Activated CD8-positive, alpha-beta memory T cell treated with anti-CD3 and anti-CD28 coated beads for 24 hours (primary cell): ENCODE results near the gene ALDH3A2.

Experiments
- DNase-seq: peaks from one replicate; pipeline ENCODE4 v3.0.0-alpha.2; 2020

The ALDH3A2 gene

DNA sequence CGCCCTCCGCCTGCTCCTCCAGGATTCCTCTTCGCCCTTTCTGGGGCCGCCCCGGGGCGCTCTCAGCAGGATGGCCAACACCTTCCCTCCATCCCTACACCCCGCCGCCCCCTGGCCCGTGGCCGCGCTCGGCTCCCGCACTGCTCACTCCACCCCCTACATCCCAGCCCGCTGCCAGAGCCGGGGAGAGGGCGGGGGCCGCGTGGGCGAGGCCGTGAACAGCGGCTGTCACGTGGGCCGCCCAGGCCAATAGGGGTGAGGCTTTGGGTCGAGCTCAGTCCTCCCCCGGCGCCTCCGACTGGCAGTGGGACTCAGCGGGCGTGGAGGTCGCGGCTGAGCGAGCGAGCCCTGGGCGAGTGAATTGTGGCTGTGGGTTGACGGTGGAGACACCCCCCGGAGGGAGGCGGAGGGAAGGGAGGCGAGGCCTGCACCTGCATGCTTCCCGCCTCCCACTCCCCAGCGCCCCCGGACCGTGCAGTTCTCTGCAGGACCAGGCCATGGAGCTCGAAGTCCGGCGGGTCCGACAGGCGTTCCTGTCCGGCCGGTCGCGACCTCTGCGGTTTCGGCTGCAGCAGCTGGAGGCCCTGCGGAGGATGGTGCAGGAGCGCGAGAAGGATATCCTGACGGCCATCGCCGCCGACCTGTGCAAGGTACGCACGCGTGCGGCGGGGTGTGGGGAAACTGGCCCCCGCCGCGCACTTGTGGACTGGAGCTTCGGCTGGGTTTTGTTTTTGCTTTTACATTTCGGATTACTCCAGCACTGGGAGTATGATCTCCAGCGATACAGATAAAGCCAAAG, at the start of gene ALDH3A2:
TSS of gene ALDH3A2 (plus strand) at position 277 of the 799 bp plus-strand sequence. CDS start at position 498, 221 bp downstream.
- peak; percentile 98 for DNase-seq

DNA sequence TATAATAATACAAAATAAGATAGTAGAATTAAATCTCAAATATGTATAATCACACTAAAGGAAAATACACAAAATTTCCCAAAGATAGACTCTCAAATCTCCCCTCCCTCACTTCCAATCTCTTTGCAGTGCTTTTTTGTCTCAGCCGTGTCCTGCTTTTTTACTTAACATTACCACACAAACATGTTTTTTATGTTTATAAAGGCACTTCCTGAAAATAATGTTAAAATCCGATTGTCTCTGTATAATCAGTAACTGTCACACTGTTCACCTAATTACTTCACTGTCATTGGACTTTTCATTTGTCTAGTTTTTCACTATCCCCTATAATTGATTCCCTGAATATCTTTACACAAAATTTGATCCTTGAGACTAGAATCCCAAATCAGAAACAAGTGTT, 38.2 kb upstream of the ALDH3A2 start:
- no peak for DNase-seq

DNA sequence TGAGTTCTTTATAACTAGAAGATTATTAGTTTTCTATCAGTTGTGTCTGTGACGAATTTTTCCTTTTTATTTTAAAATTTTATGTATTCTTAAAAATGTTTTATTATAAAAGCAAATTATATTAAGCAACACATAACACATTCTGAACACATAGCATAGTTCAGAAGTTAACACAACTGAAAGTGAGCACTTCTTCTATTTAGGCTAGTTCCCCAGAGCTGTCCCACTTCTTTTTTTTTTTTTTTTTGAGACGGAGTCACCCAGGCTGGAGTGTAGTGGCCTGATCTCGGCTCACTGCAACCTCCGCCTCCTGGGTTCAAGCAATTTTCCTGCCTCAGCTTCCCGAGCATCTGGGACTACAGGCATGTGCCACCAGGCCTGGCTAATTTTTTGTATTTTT, 37.7 kb upstream of the ALDH3A2 start:
- DNase-seq, result no peak

DNA sequence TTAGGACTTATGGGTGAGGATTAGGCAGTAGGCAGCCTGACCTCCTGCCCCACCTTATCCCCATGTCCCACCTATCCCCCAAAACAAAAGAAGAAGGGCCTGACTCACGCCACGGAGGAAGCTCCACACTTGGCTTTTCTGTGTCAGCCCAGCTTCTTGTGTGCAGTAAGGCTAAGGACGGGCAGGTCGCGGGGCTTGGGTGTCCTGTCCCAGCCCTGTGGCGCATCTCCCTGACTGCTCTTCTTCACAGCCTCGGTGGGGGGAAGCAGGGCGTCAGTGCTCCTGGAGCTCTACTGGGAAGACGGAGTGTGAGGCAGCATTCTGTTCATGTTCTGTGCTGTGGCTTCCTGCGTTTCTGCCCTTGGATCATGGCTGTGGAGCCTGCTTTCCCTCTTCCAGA, 34.6 kb upstream of the ALDH3A2 start:
- no peak for DNase-seq

DNA sequence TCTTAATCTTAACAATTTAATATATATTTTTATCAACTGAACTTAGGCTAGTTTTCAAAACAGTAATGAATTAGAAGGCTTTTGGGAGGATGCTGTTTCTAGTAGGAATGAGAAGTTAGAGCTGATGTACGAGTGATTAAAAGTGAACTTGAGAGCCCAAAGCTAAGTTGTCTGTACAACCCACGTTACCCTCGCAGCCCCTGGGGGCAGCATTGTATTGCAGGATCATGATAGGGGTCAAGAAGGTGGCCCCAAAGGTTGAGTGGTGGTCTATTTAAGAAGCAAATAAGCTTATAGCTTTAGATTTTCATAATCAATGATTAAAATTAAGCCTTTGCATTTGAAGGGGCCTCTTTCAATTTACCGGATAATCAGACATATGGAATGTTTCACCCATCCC, 33.7 kb upstream of the ALDH3A2 start:
- DNase-seq, result no peak

DNA sequence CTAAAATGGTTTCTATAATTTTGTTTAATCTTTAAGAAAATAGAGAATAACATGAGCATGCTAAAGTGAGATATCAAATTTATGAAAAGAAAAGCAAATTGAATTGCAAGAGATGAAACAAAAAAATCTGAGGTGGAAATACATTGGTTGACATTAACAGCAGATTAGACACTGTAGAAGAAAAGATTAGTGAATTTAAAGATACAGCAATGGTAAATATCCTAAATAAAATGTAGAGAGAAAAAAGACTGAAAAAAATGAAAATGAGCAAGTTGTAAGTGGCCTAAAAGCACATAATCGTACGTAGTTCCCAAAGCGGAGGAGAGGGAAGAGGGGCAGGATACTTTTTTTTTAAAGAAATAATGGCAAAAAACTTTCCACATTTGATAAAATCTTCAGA, 30.5 kb upstream of the ALDH3A2 start:
- DNase-seq, result no peak

DNA sequence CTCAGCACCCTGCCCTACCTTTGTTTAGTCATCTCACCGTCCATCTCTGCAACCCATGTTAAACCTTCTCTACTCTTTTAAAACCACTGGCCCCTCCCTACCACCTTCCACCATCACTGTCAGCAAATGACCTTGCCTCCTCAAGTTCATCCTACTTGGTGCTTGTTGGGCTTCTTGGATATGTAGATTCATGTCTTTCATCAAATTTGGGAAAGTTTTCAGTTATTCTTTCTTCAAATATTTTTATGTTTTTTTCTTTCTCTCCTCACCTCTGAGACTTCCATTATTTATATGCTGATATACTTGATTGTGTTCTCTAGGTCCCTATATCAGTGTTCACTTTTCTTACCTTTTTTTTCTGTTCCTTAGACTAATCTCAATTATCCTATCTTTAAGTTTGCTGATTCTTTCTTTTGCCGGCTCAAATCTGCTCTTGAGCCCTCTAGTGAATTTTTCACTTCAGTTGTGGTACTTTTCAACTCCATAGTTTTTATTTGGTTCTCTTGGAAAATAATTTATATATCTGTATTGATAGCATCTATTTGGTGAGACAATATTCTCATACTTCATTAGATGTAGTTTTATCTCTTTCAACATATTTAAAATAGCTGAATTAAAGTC, 28.7 kb upstream of the ALDH3A2 start:
- DNase-seq, result no peak

DNA sequence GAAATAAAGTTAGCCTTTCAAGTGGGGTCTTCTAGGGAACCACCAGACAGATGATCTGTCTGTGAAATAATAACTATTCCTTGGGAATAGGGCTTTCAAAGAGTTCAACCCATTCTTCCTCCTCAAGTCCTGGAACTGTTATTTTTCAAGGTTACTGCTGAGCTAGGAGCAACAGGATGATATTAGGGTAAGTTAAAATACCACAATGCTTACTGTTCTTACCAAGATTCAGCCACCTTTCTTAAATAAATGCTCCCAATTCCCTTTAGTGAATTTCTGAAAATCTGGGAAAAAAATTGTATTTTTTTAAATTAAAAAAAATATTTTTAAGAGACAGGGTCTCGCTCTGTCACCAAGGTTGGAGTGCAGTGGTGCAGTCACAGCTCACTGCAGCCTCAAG, 26.9 kb upstream of the ALDH3A2 start:
- DNase-seq, result no peak

DNA sequence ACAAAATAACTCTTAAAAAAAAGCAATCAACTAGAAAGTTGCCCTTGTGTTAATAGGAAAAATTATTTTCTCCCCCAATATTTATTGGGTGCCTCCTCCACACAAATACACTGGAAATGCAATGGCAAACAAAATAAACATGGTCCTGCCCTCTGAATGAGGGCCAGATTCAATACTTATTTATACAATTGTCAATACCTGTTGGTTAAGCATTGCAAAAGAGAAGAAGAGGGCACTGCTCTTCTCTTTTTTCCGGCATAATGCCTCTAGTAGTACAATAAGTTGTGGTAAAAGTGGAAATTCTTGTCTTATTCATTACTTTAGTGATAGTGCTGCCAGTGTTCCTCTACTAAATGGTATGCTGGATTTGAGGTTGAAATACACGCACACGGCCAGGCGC, 22.5 kb upstream of the ALDH3A2 start:
- no peak for DNase-seq

DNA sequence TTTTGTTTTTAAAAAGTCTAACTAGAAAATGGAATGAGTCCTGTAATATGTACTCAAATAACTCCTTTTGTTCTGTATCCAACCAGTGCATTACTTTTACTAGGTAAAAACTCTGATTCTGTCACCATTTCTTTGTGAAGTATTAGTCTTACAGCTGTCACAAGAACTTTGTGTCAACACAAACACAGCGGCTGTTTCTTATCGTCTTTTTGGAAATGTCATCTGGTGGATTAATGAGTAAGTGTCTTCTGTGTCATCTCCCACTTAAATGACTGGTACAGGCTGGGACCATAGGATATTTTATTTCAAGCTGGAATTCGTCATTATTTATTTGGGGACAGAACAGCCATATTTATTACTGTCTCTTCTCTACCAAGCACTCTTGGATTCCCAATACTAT, 19.1 kb upstream of the ALDH3A2 start:
- DNase-seq, result no peak

DNA sequence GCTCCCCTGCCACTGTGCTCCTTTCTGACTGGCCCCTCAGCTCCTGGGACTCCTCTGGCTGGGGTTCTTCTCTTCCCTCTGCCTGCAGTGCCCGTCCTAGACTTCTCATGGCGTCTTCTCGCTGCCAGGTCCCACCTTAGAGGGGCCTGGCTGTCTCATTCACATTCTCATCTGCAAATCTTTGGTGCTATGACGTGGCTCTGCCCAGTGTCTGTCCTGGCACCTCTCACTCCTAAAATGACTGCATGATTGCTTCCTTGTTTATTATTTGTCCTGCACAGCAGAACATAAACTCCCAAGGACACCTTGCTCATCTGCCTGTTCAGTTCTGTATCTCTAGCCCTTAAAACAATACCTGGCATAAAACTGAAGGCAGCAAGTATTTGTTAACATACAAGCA, 18.5 kb upstream of the ALDH3A2 start:
- DNase-seq, result no peak

DNA sequence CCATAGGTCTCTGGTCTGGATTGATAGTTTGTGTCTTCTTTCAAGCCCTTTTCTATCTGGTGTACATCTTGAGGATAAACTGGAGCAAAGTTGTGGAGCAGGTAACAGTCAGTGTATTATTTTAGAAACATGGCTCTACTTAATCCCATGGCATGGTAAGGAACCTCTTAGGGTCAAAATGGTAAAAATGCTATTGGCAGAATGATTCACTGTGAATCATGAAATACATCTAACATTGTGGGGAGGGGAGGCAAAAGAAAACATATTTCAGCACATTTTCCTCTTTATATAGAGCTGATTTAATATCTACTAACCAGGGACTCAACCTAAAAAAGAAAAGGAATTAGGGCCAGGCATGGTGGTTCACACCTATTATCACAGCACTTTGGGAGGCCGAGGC, 17.9 kb upstream of the ALDH3A2 start:
- no peak for DNase-seq

DNA sequence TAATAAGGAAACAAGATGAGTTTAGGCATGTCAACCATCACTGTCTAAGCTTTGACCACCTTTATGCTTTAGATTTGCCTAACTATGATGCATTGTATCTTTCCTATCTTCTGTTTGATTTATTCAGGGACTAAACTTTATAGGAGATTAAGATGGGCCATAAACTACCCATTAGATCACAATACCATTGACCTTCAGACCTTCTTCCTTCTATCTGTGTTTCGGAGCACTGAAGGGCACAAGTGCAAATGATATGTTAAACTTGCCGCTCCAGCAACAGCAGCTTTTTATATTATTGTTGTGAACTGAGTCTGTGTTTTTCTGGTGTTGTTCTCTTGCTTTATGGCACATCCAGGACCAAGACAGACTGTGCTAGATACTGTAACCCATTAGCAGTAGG, 16.6 kb upstream of the ALDH3A2 start:
- no peak for DNase-seq

DNA sequence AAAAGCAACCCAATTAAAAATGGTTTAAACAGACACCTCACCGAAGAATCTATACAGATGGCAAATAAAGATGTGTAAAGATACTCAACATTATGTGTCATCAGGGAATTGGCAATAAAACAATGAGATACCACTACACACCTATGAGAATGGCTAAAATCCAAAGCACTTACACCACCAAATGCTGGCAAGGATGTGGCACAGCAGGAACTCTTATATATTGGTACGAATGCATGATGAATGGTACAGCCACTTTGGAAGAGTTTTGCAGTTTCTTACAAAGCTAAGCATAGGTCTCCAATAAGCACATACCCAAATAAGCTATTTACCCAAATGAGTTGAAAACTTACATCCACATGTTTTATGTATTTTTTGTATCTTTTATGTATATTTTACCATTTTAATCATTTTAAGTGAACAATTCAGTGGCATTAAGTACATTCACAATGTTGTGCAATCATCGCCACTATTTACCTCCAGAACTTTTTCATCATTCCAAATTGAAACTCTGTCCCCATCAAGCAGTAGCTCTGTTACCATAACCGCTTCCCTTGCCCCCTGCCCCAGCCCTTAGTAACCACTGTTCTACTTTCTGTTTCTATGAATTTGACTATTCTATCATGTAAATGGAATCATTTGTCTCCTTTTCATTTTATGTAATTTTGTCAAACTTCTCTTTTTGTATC, 6.7 kb upstream of the ALDH3A2 start:
- DNase-seq, result no peak

DNA sequence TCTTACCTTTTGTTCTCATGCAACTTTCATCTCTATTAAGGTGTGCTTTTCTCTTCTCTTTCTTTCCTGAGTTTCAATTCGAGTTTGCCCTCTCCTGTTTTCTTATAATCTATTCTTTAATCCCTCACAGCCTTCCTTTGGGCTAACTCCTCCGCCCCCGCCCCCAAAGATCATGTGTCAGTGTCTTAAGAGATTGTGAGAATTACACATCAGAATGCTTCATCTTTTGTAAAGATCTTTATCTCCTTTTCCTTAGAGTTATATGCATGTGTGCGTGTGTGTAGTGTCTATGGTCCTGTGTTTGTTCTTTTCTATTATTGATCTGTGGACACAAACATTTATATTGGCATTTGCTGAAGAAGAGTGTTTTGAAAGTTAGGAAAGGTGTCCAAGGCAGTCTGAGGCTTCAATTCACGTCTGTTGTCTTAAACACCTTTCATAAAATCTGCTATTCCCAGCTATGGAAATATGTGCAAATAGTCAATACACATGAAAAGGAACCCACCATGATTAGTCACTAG, 6.1 kb upstream of the ALDH3A2 start:
- no peak for DNase-seq

DNA sequence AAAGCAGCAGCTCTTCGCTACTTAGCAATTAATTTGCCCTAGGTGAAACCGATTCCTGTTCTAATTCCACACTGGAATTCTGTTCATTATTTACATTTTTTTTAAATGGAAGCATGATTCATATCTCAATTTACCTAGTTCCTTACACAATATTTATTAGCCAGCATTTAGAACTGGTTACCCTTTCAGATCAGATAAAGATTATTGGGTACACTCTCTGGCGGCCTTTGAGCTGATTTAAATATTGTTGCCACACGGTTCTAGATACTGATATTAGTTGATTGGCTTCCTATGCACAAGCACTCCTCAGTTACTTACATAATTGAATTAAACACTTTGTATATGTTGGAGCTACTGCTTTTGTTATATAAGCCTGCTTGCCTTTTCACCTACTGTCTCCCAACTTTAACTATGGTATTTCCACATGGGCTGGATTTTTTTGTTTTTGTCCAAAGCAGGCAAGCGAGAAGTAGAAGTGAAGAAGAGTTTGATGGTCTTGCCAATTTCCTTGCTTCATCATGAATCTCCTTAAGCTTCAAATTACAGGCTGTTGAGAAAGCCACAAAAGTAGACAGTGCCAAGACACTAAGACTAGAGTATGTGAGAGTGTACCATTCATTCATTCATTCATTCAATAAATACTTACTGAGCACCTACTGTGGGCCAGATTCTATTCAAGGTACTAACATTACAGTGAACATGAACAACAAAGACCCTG, 3.9 kb upstream of the ALDH3A2 start:
- no peak for DNase-seq

DNA sequence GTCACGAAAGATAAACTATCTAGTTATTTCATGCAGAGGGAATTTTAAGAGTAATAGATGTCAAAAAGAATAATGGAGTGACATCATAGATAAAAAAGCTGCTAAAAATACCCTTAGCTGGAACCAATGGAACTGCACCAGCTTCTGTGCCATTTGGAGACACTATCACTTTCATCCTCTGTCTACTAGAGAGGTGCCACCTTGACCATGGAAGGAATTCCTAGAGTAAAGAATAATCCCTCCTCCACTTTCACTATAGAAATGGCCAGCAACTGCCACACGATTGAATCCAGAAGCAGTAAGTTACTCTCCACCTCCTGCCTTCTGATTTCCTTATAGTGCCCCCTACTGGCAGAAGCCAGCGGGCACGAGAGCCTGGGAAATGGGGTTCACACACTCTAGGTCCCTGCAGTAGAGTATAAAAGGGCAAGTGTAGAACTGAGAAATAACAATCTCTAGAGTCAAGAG, 2.8 kb upstream of the ALDH3A2 start:
- DNase-seq, result peak; percentile 77

DNA sequence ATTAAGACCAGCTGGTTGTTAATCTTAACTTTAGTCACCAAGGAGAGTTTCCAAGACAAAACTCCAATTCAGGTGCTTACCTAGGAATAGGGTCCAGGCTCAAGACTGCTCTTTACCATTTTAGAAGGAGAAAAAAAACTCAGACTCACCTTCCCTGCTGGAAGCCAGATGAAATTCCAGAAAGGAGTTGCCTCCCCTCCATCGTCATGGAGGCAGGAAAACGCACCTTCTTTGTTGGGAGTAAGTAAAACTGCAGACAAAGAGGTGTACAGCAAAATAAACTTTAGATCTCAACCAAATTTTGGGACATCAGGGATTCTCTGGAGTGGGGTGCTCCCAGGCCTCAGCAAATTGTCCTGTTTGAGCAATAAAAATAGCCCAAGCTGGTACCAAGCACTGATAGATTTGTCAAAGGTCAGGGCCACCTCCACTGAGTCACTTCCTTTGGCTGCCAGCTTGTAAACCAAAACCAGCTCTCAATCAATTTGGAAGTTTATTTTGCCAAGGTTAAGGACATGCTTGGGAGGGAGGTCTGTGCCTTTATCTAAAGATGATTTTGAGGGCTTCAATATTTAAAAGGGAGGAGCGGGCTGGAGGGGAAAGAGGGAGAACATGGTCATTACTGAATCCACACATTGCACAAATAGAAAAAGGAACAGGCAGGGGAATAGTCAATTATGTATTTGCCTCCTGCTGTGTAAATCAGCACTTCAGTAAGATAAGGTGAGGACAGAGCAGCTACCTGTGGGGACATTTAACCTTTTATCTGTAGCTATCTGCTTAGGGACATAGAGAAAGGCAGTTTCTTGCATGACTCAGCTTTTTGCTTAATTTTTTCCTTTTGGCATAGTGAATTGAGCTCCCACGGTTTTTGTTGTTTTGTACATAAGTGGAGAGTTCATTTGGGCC, 1.5 kb upstream of the ALDH3A2 start:
- no peak for DNase-seq

DNA sequence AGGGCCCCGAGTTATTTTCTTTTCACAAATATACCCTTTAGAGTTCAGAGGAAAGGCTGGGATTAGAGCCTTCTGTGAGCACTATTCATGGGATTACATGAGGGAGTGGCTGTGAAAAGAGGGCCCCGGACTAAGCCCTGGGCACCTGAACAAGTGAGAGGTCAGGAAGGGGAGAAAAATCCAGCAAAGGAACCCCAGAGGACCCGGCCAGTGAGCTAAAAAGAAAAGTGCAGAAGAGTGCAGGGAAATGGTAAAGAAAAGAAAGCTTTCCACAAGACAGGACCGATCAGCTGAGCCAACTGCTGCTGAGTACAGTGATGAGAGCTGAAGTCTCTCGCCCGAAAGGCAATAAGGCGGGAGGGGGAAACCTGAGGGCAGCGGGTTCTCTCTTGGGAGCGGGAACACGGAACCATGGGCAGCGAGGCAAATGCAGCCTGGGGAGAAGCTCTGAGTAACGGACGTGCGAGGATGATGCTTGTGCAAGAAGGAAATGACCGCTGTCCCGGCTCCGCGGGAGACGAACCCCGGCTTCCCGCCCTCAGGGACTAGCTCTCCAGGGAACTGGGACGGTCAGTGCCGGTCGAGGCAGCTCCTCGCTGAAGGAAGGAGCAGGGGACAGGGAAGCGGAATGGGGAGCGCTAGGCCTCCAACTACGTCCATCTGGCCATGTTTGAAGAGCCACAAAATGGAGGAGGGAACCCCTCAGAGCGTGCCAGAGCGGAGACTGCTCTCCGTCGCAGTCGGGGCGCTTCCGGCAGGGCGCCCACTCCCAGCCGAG, 665 bp upstream of the ALDH3A2 start:
- DNase-seq, result no peak

DNA sequence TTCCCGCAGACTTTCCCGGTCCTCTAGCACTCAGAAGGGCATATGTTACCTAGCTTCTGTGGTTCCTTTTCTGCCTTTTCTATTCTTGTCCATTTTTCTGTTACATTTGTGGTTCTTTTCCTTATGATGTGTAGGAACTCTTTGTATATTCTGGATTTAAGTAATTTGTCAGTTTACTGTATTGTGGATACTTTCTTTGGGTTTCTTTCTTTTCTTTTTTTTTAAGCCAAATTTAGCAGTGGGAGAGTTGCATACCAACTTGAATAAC, 657 bp downstream of the ALDH3A2 start:
- no peak for DNase-seq

DNA sequence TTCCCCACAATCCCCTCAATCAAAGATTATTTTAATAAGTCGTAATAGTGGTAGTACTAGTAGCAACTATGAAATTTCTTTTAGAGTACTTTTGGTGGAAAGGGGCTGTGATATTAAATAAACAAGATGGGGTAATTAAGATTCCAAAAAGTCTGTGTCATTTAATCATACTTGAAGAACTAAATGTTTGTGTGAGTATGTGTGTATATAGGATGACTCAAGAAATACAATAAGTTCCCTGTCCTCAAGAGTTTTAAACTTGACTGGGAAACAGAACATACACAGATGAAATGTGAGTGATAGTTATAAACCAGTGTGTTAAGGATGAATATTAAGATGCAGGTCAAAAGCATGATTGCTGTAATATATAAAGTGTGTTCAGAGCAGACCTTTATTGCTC, 2.3 kb downstream of the ALDH3A2 start:
- DNase-seq, result no peak
